NB4 (cell line): Measurements from ENCODE around the gene C11orf65.

ENCODE experiments used
- MAX ChIP-seq: IDR thresholded peaks from 2 replicates; pipeline ENCODE4 v1.6.1; 2011; ENCODE audit warnings: low read depth, low read length
- MYC ChIP-seq: IDR thresholded peaks from 2 replicates; pipeline ENCODE4 v1.6.1; 2011; ENCODE audit warnings: low read depth, low read length
- TF ChIP-seq, protein P1 (sequence below): IDR thresholded peaks from one replicate; pipeline ENCODE4 v1.5.1; 2012; ENCODE audit warnings: low read depth, low read length

DNA sequence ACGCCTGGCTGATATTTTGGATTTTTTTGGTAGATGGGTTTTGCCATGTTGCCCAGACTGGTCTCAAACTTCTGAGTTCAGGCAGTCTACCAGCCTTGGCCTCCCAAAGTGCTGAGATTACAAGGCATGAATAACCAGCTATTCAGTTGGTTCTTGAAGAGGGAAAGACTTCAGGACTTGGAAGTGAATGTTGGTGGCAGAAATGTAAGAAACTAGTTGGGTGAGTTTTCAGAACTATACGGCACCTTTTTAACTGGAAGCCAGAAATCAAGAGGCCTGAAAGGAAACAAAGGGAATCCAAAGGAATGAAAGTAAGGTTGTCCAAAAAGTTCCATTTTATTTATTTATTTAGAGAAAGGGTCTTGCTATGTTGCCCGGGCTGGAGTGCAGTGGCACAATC lies 28.0 kb upstream of the C11orf65 start:
- TF ChIP-seq, protein P1, sequence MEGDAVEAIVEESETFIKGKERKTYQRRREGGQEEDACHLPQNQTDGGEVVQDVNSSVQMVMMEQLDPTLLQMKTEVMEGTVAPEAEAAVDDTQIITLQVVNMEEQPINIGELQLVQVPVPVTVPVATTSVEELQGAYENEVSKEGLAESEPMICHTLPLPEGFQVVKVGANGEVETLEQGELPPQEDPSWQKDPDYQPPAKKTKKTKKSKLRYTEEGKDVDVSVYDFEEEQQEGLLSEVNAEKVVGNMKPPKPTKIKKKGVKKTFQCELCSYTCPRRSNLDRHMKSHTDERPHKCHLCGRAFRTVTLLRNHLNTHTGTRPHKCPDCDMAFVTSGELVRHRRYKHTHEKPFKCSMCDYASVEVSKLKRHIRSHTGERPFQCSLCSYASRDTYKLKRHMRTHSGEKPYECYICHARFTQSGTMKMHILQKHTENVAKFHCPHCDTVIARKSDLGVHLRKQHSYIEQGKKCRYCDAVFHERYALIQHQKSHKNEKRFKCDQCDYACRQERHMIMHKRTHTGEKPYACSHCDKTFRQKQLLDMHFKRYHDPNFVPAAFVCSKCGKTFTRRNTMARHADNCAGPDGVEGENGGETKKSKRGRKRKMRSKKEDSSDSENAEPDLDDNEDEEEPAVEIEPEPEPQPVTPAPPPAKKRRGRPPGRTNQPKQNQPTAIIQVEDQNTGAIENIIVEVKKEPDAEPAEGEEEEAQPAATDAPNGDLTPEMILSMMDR = no peak
- TF ChIP-seq MAX (no peak), MYC (no peak)
